Transverse colon (tissue), 4 donors: ENCODE results near the gene SEMA3E. TPM values are rescaled to one million over a fixed set of nuclear protein-coding genes. Genes with fewer than 3 reads are reported as not detected.
"Not testable (repeated sequence)": the region's sequence is repeated elsewhere in the genome, so short reads cannot be mapped to it uniquely, and the experiment has no call there.

Experiments
- DNase-seq: peaks from one replicate; pipeline ENCODE4 v3.0.0-alpha.2; 2019
- H3K27ac ChIP-seq, 4 donors: fragments of 200-600 bp; sonication (generic); 2 replicates each; pipeline ENCODE4 v1.5.1; 2016 to 2018; ENCODE audit warnings: inconsistent platforms in 4 of 4
- H3K27me3 ChIP-seq: fragments of 200-600 bp; sonication (generic); 2 replicates; pipeline ENCODE4 v1.5.1; 2017; ENCODE audit warnings: inconsistent platforms
- H3K36me3 ChIP-seq, 4 donors: fragments of 200-600 bp; sonication (generic); 2 replicates each; pipeline ENCODE4 v1.5.1; 2017 to 2019; ENCODE audit warnings: inconsistent platforms in 4 of 4
- H3K4me1 ChIP-seq, 4 donors: fragments of 200-600 bp; sonication (generic); 2 replicates each; pipeline ENCODE4 v1.5.1; 2017 to 2020; ENCODE audit warnings: inconsistent platforms in 4 of 4
- H3K4me3 ChIP-seq, 4 donors: fragments of 200-600 bp; sonication (generic); 1 replicate in 1 of 4; 2 replicates in 3 of 4; pipeline versions ENCODE4 v1.5.1 to v1.6.1; 2017 to 2019; ENCODE audit warnings: inconsistent platforms in 4 of 4
- H3K9me3 ChIP-seq, 2 donors: fragments of 200-600 bp; sonication (generic); 2 replicates each; pipeline ENCODE4 v1.5.1; 2017 to 2019; ENCODE audit warnings: inconsistent platforms in 2 of 2
- CTCF ChIP-seq, 5 experiments: fragments of 200-600 bp in 3 of 5; fragments of 450-650 bp in 2 of 5; sonication (generic) in 3 of 5; IDR thresholded peaks; 1 replicate in 2 of 5; 2 replicates in 3 of 5; pipeline ENCODE4 v1.5.1; 2016 to 2017; ENCODE audit warnings: antibody characterized with exemption in 5 of 5, inconsistent platforms in 3 of 5, mild to moderate bottlenecking in 2 of 5, moderate library complexity in 1 of 5
- EP300 ChIP-seq: sonication (generic); formaldehyde crosslinking; IDR thresholded peaks from one replicate; pipeline ENCODE4 v1.6.1; 2017; ENCODE audit warnings: antibody characterized with exemption, low read depth
- POLR2A ChIP-seq: fragments of 450-650 bp; IDR thresholded peaks from one replicate; pipeline ENCODE4 v1.6.1; 2016; ENCODE audit warnings: antibody characterized with exemption, mild to moderate bottlenecking, moderate library complexity
- POLR2AphosphoS5 ChIP-seq, 3 donors: sonication (generic); formaldehyde crosslinking; IDR thresholded peaks; one replicate each; pipeline ENCODE4 v1.6.1; 2016; ENCODE audit warnings: antibody characterized with exemption in 3 of 3
- WGBS, 2 donors: methylation state at CpG; one replicate each; pipeline ENCODE4 v1.1.5; 2018; ENCODE audit warnings: low coverage in 1 of 2; 5-methylcytosine and 5-hydroxymethylcytosine counted together
- in situ Hi-C, 4 donors: fragments of 200-750 bp; cut with MboI; loops; one replicate each; pipeline versions ENCODE4 v1.15.0 to v1.15.1; 2017; ENCODE audit warnings: low sequenced_read_pairs in 3 of 4, low pct_ligation_motif_present in 1 of 4, low pct_unique_long_range_greater_than_20kb in 1 of 4
- intact Hi-C: fragments of 100-400 bp; cut with DNase I; formaldehyde crosslinking; loops from one replicate; pipeline ENCODE4 v1.15.1; 2023; ENCODE audit warnings: low total_unique reads
- total RNA-seq, 4 donors: library from RNA; depleted of rRNA; stranded (reverse); fragments of >200 nt; gene quantifications; one replicate each; pipeline ENCODE4 v1.1.0, GENCODE V29; 2016

Gene SEMA3E
- total RNA-seq, 4 donors from 2014 or later = 0.95 to 3.8 (median 1.4) TPM; not detected in 1

GRCh38 chr7:83686416-83686815 lies 37.5 kb upstream of the SEMA3E start:
- intact Hi-C loops = no loop called here
- TF ChIP-seq POLR2A (no peak), POLR2AphosphoS5 (IDR thresholded peaks at IDR 0.05) (no peak), EP300 (no peak), CTCF (IDR thresholded peaks at IDR 0.05) (no peak)
- no peaks in the 10 kb centered on the region for H3K9me3 ChIP-seq
- H3K4me3 ChIP-seq = no peak overlapping the region
- no peaks in the 10 kb centered on the region for H3K27me3 ChIP-seq
- no peaks in the 10 kb centered on the region for H3K36me3 ChIP-seq
- WGBS, 2 donors = 60 to 80% methylated on average over 1 of the region's 1 CpG
- H3K27ac ChIP-seq = no peak overlapping the region
- no peak for DNase-seq
- in situ Hi-C loops = no loop called here
- H3K4me1 ChIP-seq = no peaks in the 10 kb centered on the region

- 70 to 71% methylated on average over 1 to 3 of the region's 3 CpGs for WGBS, 2 donors
- Histone ChIP-seq H3K27me3 (no peaks in the 10 kb centered on the region), H3K9me3 (no peaks in the 10 kb centered on the region), H3K4me3 (no peak overlapping the region), H3K36me3 (no peaks in the 10 kb centered on the region), H3K4me1 (no peaks in the 10 kb centered on the region), H3K27ac (no peak overlapping the region)
- in situ Hi-C loops = no loop called here
- DNase-seq = no peak
- intact Hi-C loops = no loop called here
- TF ChIP-seq POLR2AphosphoS5 (IDR thresholded peaks at IDR 0.05) (no peak), CTCF (IDR thresholded peaks at IDR 0.05) (no peak), POLR2A (no peak), EP300 (no peak)
Measured at GRCh38 chr7:83684928-83685327, 36.0 kb upstream of the SEMA3E start.

GRCh38 chr7:83681200-83681778 lies 32.4 kb upstream of the SEMA3E start:
- in situ Hi-C loops (no loop called here), intact Hi-C loops (no loop called here)
- DNase-seq = no peak
- WGBS, 2 donors = 62 to 71% methylated on average over 3 to 4 of the region's 4 CpGs
- no peaks in the 10 kb centered on the region for H3K9me3 ChIP-seq
- no peak for TF ChIP-seq POLR2A
- TF ChIP-seq EP300 = no peak
- TF ChIP-seq CTCF (IDR thresholded peaks at IDR 0.05) = no peak
- TF ChIP-seq POLR2AphosphoS5 (IDR thresholded peaks at IDR 0.05) = no peak
- H3K27ac ChIP-seq = no peak overlapping the region
- H3K4me3 ChIP-seq = no peak overlapping the region
- peaks cover 0 to 4% (median 0%) of the 10 kb centered on the region in 4 donors for H3K4me1 ChIP-seq
- H3K36me3 ChIP-seq = no peaks in the 10 kb centered on the region
- H3K27me3 ChIP-seq = no peaks in the 10 kb centered on the region

GRCh38 chr7:83677180-83677866 lies 28.4 kb upstream of the SEMA3E start:
- Histone ChIP-seq H3K4me3 (no peak overlapping the region), H3K27me3 (no peaks in the 10 kb centered on the region), H3K36me3 (no peaks in the 10 kb centered on the region), H3K27ac (no peak overlapping the region), H3K4me1 (peaks cover 0 to 4% (median 0%) of the 10 kb centered on the region in 4 donors), H3K9me3 (no peaks in the 10 kb centered on the region)
- in situ Hi-C loops (no loop called here), intact Hi-C loops (no loop called here)
- DNase-seq = no peak
- WGBS, 2 donors = 51 to 56% methylated on average over 2 to 4 of the region's 4 CpGs
- TF ChIP-seq CTCF (IDR thresholded peaks at IDR 0.05) (no peak), POLR2AphosphoS5 (IDR thresholded peaks at IDR 0.05) (peak in 1 of 3 donors; percentile 12)

- H3K27me3 ChIP-seq, H3K9me3 ChIP-seq, H3K36me3 ChIP-seq, H3K4me1 ChIP-seq, H3K4me3 ChIP-seq, DNase-seq, H3K27ac ChIP-seq, intact Hi-C loops: not testable (repeated sequence)
- in situ Hi-C loops = loop anchor here in 1 of 4 donors (25.0 kb wide), 1 partner anchor 261 kb away; no protein-coding TSS in a partner anchor
- whole genome bisulfite sequencing, 2 donors = 96% methylated on average over 11 of the region's 28 CpGs; no CpG with 5 or more reads in 1 of the 2 donors
Measured at GRCh38 chr7:83673291-83673690, 24.4 kb upstream of the SEMA3E start.
